PC-9 (cell line): ENCODE measurements around the gene KLF4. TPM values are rescaled to one million over a fixed set of nuclear protein-coding genes. Genes with fewer than 3 reads are reported as not detected.

Experiments
- BruUV-seq: library from RNA; stranded (reverse); fragments of 400-500 nt; replicated peaks from 2 replicates; lab custom pipeline; 2021; lab: Mats Ljungman, UMichigan
- CTCF ChIA-PET: fragments of 300-600 bp; sonication (Branson Sonifier 250); formaldehyde crosslinking; loops from one replicate; lab custom pipeline; 2022; ENCODE audit warnings: antibody characterized with exemption; lab: Charles Lee
- POLR2A ChIA-PET: fragments of 300-600 bp; sonication (Branson Sonifier 250); formaldehyde crosslinking; loops from one replicate; lab custom pipeline; 2022; ENCODE audit warnings: antibody characterized with exemption; ENCODE audit not compliant: unreplicated experiment; lab: Charles Lee
- DNase-seq, 2 experiments: peaks; one replicate each; pipeline versions ENCODE4 v3.0.0 to v3.0.0-alpha.2; 2015 to 2022; ENCODE audit warnings: mixed read lengths in 1 of 2
- H2AFZ ChIP-seq: fragments of 200-600 bp; sonication (generic); 2 replicates; pipeline ENCODE4 v1.8.1; 2017; ENCODE audit warnings: antibody characterized with exemption
- H3F3A ChIP-seq: fragments of 200-600 bp; sonication (generic); 2 replicates; pipeline ENCODE4 v1.8.1; 2017; ENCODE audit warnings: antibody characterized with exemption, mild to moderate bottlenecking, low read depth; ENCODE audit not compliant: insufficient read depth
- H3K27ac ChIP-seq: fragments of 200-600 bp; sonication (generic); 2 replicates; pipeline ENCODE4 v1.6.1; 2016; ENCODE audit warnings: mixed run types
- H3K27me3 ChIP-seq: fragments of 200-600 bp; sonication (generic); 2 replicates; pipeline ENCODE4 v1.6.1; 2016; ENCODE audit warnings: low read depth, mixed run types; ENCODE audit not compliant: insufficient read depth
- H3K36me3 ChIP-seq: fragments of 200-600 bp; sonication (generic); 2 replicates; pipeline ENCODE4 v1.6.1; 2016; ENCODE audit warnings: low read depth, mixed run types
- H3K4me1 ChIP-seq: fragments of 200-600 bp; sonication (generic); replicated peaks from 2 replicates; pipeline ENCODE4 v1.6.1; 2016; ENCODE audit warnings: mixed run types; ENCODE audit not compliant: insufficient read depth
- H3K4me2 ChIP-seq: fragments of 200-600 bp; sonication (generic); 2 replicates; pipeline ENCODE4 v1.6.1; 2017; ENCODE audit warnings: mixed run types
- H3K4me3 ChIP-seq: fragments of 200-600 bp; sonication (generic); 2 replicates; pipeline ENCODE4 v1.6.1; 2016; ENCODE audit warnings: mixed run types
- H3K79me2 ChIP-seq: fragments of 200-600 bp; sonication (generic); 2 replicates; pipeline ENCODE4 v1.6.1; 2017; ENCODE audit warnings: low read depth, mixed run types
- H3K9me2 ChIP-seq: fragments of 200-600 bp; sonication (generic); 2 replicates; pipeline ENCODE4 v1.8.1; 2017; ENCODE audit warnings: mild to moderate bottlenecking; ENCODE audit not compliant: insufficient read depth
- H3K9me3 ChIP-seq: fragments of 200-600 bp; sonication (generic); 2 replicates; pipeline ENCODE4 v1.8.1; 2016; ENCODE audit warnings: low read depth; ENCODE audit not compliant: insufficient read depth
- H4K20me1 ChIP-seq: fragments of 200-600 bp; sonication (generic); 2 replicates; pipeline ENCODE4 v1.8.1; 2017; ENCODE audit not compliant: insufficient read depth
- CTCF ChIP-seq: fragments of 200-600 bp; sonication (generic); conservative IDR thresholded peaks from 2 replicates; pipeline ENCODE4 v1.6.1; 2017; ENCODE audit warnings: mixed run types, antibody characterized with exemption, mild to moderate bottlenecking, moderate library complexity
- EZH2 ChIP-seq: fragments of 200-600 bp; sonication (generic); IDR thresholded peaks from 2 replicates; pipeline ENCODE4 v1.8.0; 2017; ENCODE audit warnings: antibody characterized with exemption, low read depth
- intact Hi-C: fragments of 100-400 bp; cut with micrococcal nuclease; formaldehyde crosslinking; loops from one replicate; pipeline ENCODE4 v1.10.0; 2022; ENCODE audit not compliant: unreplicated experiment
- total RNA-seq: library from RNA; stranded (reverse); gene quantifications from 2 replicates; pipeline ENCODE4 v1.2.3, GENCODE V29; 2021

Gene KLF4
- total RNA-seq, 1 experiment from 2014 or later: 48.5 TPM

DNA sequence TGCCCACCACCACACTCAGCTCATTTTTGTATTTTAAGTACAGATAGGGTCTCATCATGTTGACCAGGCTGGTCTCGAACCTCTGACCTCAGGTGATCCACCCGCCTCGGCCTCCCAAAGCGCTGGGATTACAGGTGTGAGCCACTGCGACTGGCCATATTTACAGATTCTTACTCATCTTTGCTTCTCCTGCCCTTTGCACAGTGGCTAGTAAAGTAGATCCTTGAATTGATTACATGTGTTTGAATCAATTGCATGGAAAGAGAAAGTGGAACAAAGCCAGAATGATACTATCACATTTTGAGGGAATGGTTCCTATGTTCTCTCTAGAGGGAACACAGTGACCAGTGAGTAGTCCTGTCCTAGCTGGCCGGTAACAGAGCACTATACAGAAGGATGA, 15.4 kb downstream of the KLF4 start:
- Histone ChIP-seq H2AFZ (no peak overlapping the region), H3K4me1 (no peaks in the 10 kb centered on the region), H3K27me3 (no peaks in the 10 kb centered on the region), H3K4me3 (no peak overlapping the region), H3K9me2 (no peaks in the 10 kb centered on the region), H3K4me2 (no peak overlapping the region), H3F3A (0 out of 2 replicates have a peak, but pooled peaks cover 4% of the 10 kb centered on the region), H3K9me3 (no peaks in the 10 kb centered on the region), H4K20me1 (no peaks in the 10 kb centered on the region), H3K79me2 (no peaks in the 10 kb centered on the region), H3K27ac (no peak overlapping the region), H3K36me3 (no peaks in the 10 kb centered on the region)
- no peak for TF ChIP-seq CTCF
- TF ChIP-seq EZH2: no peak
- no TSS peak for BruUV-seq
- ChIA-PET CTCF (no interaction called here), POLR2A (no interaction called here)
- intact Hi-C loops: no loop called here
- DNase-seq: no peak

- Histone ChIP-seq H3F3A (no peaks in the 10 kb centered on the region; the same call in 1 of the 2 replicates), H3K9me2 (no peaks in the 10 kb centered on the region), H3K36me3 (no peaks in the 10 kb centered on the region), H2AFZ (no peak overlapping the region), H3K27ac (no peak overlapping the region), H3K9me3 (no peaks in the 10 kb centered on the region), H3K4me2 (no peak overlapping the region), H3K4me3 (no peak overlapping the region), H4K20me1 (no peaks in the 10 kb centered on the region), H3K4me1 (no peaks in the 10 kb centered on the region), H3K79me2 (no peaks in the 10 kb centered on the region), H3K27me3 (no peaks in the 10 kb centered on the region)
- CTCF ChIA-PET: interaction anchor here (0.5 kb wide), 1 partner anchor 96 kb away, joined by 4 read pairs; no protein-coding TSS in a partner anchor
- intact Hi-C loops: no loop called here
- DNase-seq: no peak
- POLR2A ChIA-PET: no interaction called here
- no peak for TF ChIP-seq EZH2
- BruUV-seq: no TSS peak
Observed at GRCh38 chr9:107472581-107473340, 16.8 kb downstream of the KLF4 start.

DNA sequence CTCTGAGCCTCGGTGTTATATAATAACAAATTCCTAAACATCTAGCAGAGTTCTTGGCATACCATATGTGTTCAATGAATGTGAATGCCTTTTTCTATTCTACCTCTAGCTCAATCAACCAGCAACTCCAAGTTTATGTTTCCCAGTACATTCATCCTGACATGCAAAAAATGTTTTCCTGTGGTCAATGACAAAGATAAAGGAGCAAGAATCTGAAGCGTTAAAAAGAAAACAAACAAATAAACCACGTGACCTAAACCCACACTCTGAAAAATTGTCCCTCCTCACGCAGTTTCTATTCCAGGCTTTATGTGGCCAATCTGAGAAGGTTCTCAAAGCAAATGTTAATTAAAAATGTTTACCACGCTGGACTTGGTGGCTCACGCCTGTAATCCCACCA, 18.0 kb downstream of the KLF4 start:
- H3K4me3 ChIP-seq: no peak overlapping the region
- CTCF ChIA-PET: interaction anchor here (0.6 to 0.7 kb wide), 2 partner anchors 141 to 408 kb away, joined by 3 to 4 read pairs; no protein-coding TSS in a partner anchor
- no peaks in the 10 kb centered on the region for H3K36me3 ChIP-seq
- no peak overlapping the region for H3K27ac ChIP-seq
- no peaks in the 10 kb centered on the region for H4K20me1 ChIP-seq
- TF ChIP-seq CTCF (no peak), EZH2 (no peak)
- H3K27me3 ChIP-seq: no peaks in the 10 kb centered on the region
- intact Hi-C loops: no loop called here
- DNase-seq: no peak
- H3K79me2 ChIP-seq: no peaks in the 10 kb centered on the region
- H3K9me2 ChIP-seq: no peaks in the 10 kb centered on the region
- no peaks in the 10 kb centered on the region for H3K9me3 ChIP-seq
- H3K4me1 ChIP-seq: no peaks in the 10 kb centered on the region
- H3K4me2 ChIP-seq: no peak overlapping the region
- POLR2A ChIA-PET: no interaction called here
- no peak overlapping the region for H2AFZ ChIP-seq
- BruUV-seq: no TSS peak
- H3F3A ChIP-seq: no peaks in the 10 kb centered on the region; the same call in 1 of the 2 replicates
